Esophagus squamous epithelium (tissue), 5 donors: ENCODE data around the gene TSPYL4. TPM values are rescaled to one million over a fixed set of nuclear protein-coding genes. Genes with fewer than 3 reads are reported as not detected.

ENCODE experiments used
- DNase-seq: peaks from one replicate; lab custom pipeline; 2025; lab: John Stamatoyannopoulos, UW
- H3K27ac ChIP-seq, 4 donors: fragments of 200-600 bp; sonication (generic); one replicate each; pipeline ENCODE4 v1.5.1; 2016 to 2019; ENCODE audit warnings: mild to moderate bottlenecking in 1 of 4
- H3K27me3 ChIP-seq, 4 donors: fragments of 200-600 bp; sonication (generic); 1 replicate in 3 of 4; 2 replicates in 1 of 4; pipeline versions ENCODE4 v1.5.1 to v1.6.0; 2017 to 2021; ENCODE audit warnings: antibody characterized with exemption in 1 of 4
- H3K36me3 ChIP-seq, 3 donors: fragments of 200-600 bp; sonication (generic); one replicate each; pipeline ENCODE4 v1.5.1; 2016 to 2019
- H3K4me1 ChIP-seq, 3 donors: fragments of 200-600 bp; sonication (generic); one replicate each; pipeline ENCODE4 v1.5.1; 2017 to 2019
- H3K4me3 ChIP-seq, 4 donors: fragments of 200-600 bp; sonication (generic); 1 replicate in 3 of 4; 2 replicates in 1 of 4; pipeline ENCODE4 v1.5.1; 2016 to 2019; ENCODE audit warnings: mild to moderate bottlenecking in 2 of 4, moderate library complexity in 1 of 4
- H3K9me3 ChIP-seq, 3 donors: fragments of 200-600 bp; sonication (generic); one replicate each; pipeline ENCODE4 v1.5.1; 2016 to 2019
- POLR2A ChIP-seq, 4 donors: fragments of 450-650 bp; IDR thresholded peaks; one replicate each; pipeline ENCODE4 v1.6.1; 2017; ENCODE audit warnings: antibody characterized with exemption in 4 of 4, mild to moderate bottlenecking in 4 of 4, moderate library complexity in 3 of 4
- WGBS, 2 donors: methylation state at CpG; one replicate each; pipeline ENCODE4 v1.1.5; 2018; 5-methylcytosine and 5-hydroxymethylcytosine counted together
- intact Hi-C: fragments of 100-400 bp; cut with DNase I; formaldehyde crosslinking; loops from one replicate; pipeline ENCODE4 v1.15.0; 2022
- total RNA-seq, 4 donors: library from RNA; depleted of rRNA; stranded (reverse); fragments of >200 nt; gene quantifications; one replicate each; pipeline ENCODE4 v1.1.0, GENCODE V29; 2016
- TF ChIP-seq, protein P1 (sequence below), 6 experiments: fragments of 450-650 bp in 4 of 6; fragments of 200-600 bp in 2 of 6; sonication (generic) in 2 of 6; IDR thresholded peaks; one replicate each; pipeline ENCODE4 v1.5.1; 2016 to 2019; ENCODE audit warnings: antibody characterized with exemption in 6 of 6, mild to moderate bottlenecking in 4 of 6, moderate library complexity in 4 of 6
- donor health status: DM: yes; HTN: yes; CAD: no.

Gene TSPYL4
- total RNA-seq, 4 donors from 2014 or later, result 2.8 to 11.8 (median 6.3) TPM

DNA sequence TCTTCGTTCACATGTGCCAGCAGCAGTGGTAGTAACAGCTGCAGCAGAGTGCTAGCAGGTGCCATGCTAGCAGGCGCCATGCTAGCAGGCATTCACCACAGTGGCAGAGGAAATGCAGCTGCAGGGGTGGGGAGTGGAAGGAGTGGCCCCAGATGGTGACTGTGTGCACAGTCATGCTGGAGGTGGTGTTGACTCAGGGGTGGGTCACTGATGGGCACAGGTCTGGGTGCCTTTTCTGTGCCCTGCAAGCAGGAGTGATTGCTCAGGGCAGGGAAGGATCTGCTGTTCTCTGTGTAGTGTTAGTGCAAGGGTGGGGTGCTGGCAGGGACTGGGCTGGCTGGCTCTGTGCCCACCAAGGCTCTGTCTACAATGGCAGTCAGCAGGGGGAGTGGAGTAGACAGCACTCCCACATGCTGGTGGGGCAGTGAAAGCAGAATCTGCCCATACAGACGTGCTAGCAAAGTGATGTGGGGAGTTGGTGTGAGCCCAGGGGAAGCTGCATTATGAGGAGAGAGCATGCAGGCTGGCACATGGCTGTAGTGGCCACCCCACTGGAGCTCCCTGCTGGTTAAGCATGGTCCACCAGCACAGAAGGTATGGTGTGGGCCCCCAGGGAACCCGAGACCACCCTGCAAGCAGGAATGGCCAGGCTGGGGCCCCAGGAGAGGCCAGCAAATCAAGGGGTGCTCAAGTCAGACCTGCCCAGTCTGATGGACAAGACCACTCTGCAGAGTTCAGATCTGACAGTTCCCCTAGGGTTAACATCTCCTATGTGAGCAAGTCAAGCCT, 11.4 kb upstream of the TSPYL4 start:
- intact Hi-C loops, result no loop called here
- 49 to 83% methylated on average over 2 to 3 of the region's 4 CpGs for WGBS, 2 donors
- peaks cover 0 to 12% (median 0%) of the 10 kb centered on the region in 3 donors for H3K36me3 ChIP-seq
- H3K4me3 ChIP-seq, result no peak overlapping the region
- H3K4me1 ChIP-seq, result peaks cover 0 to 30% (median 0%) of the 10 kb centered on the region in 3 donors
- peak overlapping the region in 2 of 4 donors; percentile 58 to 71 for H3K27ac ChIP-seq
- TF ChIP-seq POLR2A (IDR thresholded peaks at IDR 0.05), result no peak
- TF ChIP-seq, protein P1, sequence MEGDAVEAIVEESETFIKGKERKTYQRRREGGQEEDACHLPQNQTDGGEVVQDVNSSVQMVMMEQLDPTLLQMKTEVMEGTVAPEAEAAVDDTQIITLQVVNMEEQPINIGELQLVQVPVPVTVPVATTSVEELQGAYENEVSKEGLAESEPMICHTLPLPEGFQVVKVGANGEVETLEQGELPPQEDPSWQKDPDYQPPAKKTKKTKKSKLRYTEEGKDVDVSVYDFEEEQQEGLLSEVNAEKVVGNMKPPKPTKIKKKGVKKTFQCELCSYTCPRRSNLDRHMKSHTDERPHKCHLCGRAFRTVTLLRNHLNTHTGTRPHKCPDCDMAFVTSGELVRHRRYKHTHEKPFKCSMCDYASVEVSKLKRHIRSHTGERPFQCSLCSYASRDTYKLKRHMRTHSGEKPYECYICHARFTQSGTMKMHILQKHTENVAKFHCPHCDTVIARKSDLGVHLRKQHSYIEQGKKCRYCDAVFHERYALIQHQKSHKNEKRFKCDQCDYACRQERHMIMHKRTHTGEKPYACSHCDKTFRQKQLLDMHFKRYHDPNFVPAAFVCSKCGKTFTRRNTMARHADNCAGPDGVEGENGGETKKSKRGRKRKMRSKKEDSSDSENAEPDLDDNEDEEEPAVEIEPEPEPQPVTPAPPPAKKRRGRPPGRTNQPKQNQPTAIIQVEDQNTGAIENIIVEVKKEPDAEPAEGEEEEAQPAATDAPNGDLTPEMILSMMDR (IDR thresholded peaks at IDR 0.05), result no peak
- no peaks in the 10 kb centered on the region for H3K27me3 ChIP-seq
- H3K9me3 ChIP-seq, result peaks cover 0 to 7% (median 0%) of the 10 kb centered on the region in 3 donors
- DNase-seq, result no peak

DNA sequence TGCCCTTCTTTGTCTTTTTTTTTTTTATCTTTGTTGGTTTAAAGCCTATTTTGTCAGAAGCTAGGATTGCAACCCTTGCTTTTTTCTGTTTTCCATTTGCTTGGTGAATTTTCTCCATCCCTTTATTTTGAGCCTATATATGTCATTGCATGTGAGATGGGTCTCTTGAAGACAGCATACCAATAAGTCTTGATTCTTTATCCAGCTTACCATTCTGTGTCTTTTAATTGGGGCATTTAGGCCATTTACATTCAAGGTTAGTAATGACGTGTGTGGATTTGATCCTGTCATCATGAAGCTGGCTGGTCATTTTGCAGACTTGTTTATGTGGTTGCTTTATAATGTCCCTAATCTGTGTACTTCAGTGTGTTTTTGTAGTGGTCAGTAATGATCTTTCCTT, 9.5 kb upstream of the TSPYL4 start:
- TF ChIP-seq, protein P1 (IDR thresholded peaks at IDR 0.05), result no peak
- no peak for TF ChIP-seq POLR2A (IDR thresholded peaks at IDR 0.05)
- peaks cover 0 to 19% (median 0%) of the 10 kb centered on the region in 3 donors for H3K36me3 ChIP-seq
- H3K27me3 ChIP-seq, result no peaks in the 10 kb centered on the region
- H3K27ac ChIP-seq, result no peak overlapping the region
- no peak overlapping the region for H3K4me3 ChIP-seq
- WGBS, 2 donors, result 93 to 94% methylated on average over 1 of the region's 1 CpG
- DNase-seq, result no peak
- H3K9me3 ChIP-seq, result peaks cover 0 to 7% (median 0%) of the 10 kb centered on the region in 3 donors
- intact Hi-C loops, result no loop called here
- peaks cover 0 to 22% (median 0%) of the 10 kb centered on the region in 3 donors for H3K4me1 ChIP-seq

DNA sequence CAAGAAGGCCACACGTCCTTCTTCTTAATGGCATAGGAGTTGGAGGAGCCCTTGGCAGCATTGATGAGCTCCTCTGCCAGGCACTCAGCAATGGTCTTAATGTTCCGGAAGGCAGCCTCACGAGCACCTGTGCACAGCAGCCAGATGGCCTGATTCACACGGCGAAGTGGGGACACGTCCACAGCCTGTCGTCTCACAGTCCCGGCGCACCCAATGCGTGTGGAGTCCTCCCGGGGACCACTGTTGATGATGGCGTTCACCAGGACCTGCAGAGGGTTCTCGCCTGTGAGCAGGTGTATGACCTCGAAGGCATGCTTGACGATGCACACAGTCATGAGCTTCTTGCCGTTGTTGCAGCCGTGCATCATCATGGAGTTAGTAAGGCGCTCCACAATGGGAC, 4.6 kb upstream of the TSPYL4 start:
- 93 to 98% methylated on average over 4 to 9 of the region's 18 CpGs for WGBS, 2 donors
- Histone ChIP-seq H3K27me3 (no peaks in the 10 kb centered on the region), H3K9me3 (peaks cover 0 to 6% (median 0%) of the 10 kb centered on the region in 3 donors), H3K4me3 (no peak overlapping the region), H3K36me3 (peaks cover 0 to 7% (median 0%) of the 10 kb centered on the region in 3 donors), H3K4me1 (peaks cover 0 to 21% (median 8%) of the 10 kb centered on the region in 3 donors), H3K27ac (no peak overlapping the region)
- intact Hi-C loops, result no loop called here
- no peak for DNase-seq
- no peak for TF ChIP-seq POLR2A (IDR thresholded peaks at IDR 0.05)
- TF ChIP-seq, protein P1 (IDR thresholded peaks at IDR 0.05), result no peak

DNA sequence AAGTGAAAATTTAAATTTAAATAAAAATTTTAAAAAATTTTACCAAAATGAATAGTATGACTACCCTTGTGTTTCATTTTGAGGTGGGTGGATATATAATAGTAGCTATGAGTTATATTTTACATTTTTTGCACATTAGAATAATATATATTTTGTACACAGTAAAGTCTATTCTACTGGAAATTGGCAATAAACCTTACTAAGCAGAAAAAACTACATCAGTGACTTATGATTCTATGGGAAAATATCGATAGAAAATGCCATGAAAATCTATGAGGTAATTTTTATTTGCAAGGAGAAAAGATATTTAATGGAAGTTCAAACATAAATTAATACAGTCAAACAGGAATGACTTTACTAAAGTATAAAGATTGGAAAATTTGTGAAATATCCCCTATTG, 2.8 kb upstream of the TSPYL4 start:
- WGBS, 2 donors, result 87 to 97% methylated on average over 1 of the region's 1 CpG
- no peak for TF ChIP-seq POLR2A (IDR thresholded peaks at IDR 0.05)
- TF ChIP-seq, protein P1 (IDR thresholded peaks at IDR 0.05), result no peak
- peaks cover 10 to 38% (median 24%) of the 10 kb centered on the region in 3 donors for H3K4me1 ChIP-seq
- no peaks in the 10 kb centered on the region for H3K9me3 ChIP-seq
- no peaks in the 10 kb centered on the region for H3K27me3 ChIP-seq
- no peak for DNase-seq
- intact Hi-C loops, result no loop called here
- H3K4me3 ChIP-seq, result no peak overlapping the region
- H3K36me3 ChIP-seq, result peaks cover 0 to 7% (median 0%) of the 10 kb centered on the region in 3 donors
- no peak overlapping the region for H3K27ac ChIP-seq

GRCh38 chr6:116255246-116255800, 1.4 kb upstream of the TSPYL4 start:
- peak overlapping the region in 1 of 4 donors; percentile 92 for H3K27ac ChIP-seq
- H3K9me3 ChIP-seq, result no peaks in the 10 kb centered on the region
- intact Hi-C loops, result no loop called here
- WGBS, 2 donors, result 53 to 55% methylated on average over 5 of the region's 5 CpGs
- H3K27me3 ChIP-seq, result no peaks in the 10 kb centered on the region
- peaks cover 22 to 52% (median 38%) of the 10 kb centered on the region in 3 donors for H3K4me1 ChIP-seq
- TF ChIP-seq, protein P1 (IDR thresholded peaks at IDR 0.05), result no peak
- no peak for TF ChIP-seq POLR2A (IDR thresholded peaks at IDR 0.05)
- H3K4me3 ChIP-seq, result no peak overlapping the region
- H3K36me3 ChIP-seq, result peaks cover 0 to 10% (median 0%) of the 10 kb centered on the region in 3 donors
- no peak for DNase-seq
